ENCODE data around the gene C3AR1.

C3AR1 gene

DNA sequence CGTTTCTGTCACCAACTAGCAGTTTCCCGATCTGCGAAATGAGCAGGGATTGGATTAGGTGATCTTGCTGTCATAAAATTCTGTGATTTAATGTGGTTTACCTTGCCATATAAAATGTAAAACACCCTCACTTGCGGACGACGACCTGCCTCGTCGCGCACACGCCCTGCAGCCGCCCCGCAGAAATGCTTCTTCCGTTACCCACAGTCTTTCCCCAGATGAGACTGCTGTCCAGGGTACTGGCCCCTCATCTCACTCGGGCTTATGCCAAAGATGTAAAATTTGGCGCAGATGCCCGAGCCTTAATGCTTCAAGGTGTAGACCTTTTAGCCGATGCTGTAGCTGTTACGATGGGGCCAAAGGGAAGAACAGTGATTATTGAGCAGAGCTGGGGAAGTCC, 51.3 kb downstream of the C3AR1 start:
- no peak for DNase-seq (ENCODE audit: insufficient read length, low spot score)
- no peak for TF ChIP-seq SPI1 (IDR thresholded peaks at IDR 0.05; ENCODE audit: low read depth, low read length)
- TF ChIP-seq POLR2A (IDR thresholded peaks at IDR 0.05; ENCODE audit: low read depth, low read length), result no peak
- TF ChIP-seq POU2F2 (IDR thresholded peaks at IDR 0.05; ENCODE audit: low read depth, low read length), result no peak
- TF ChIP-seq TAF1 (IDR thresholded peaks at IDR 0.05; ENCODE audit: low read depth, low read length), result no peak
- no peak for TF ChIP-seq PAX5 (IDR thresholded peaks at IDR 0.05; ENCODE audit: insufficient read depth, low read length, severe bottlenecking)
- no peak for TF ChIP-seq POLR2AphosphoS5 (IDR thresholded peaks at IDR 0.05; ENCODE audit: low read depth, low read length)
- no peak for FAIRE-seq

DNA sequence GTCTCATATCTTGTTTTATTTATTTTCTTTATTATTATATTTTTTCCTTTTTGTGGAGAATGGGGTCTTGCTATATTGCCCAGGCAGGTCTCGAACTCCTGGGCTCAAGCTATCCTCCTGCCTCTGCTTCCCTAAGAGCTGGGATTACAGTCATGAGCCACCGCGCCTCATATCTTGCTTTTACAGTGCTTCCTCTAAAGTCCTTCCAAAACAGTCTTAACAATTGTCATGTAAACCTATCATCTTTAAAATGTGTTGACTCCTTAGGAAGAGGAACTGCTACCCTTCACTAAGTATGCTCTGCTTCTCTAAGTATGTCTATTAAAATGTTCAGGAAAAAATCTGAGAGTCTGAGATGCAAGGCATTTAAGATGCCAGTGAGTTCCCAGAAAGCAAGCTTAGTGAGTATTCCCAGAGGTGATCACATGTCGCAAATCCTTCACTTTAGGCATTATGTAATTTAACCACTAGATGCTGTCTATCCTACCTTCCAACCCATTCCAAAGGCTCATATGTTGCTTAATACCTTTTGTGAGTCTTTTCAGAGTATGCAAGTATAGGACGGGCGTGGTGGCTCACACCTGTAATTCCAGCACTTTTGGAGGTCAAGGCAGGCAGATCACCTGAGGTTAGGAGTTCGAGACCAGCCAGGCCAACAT, 53.4 kb downstream of the C3AR1 start:
- TF ChIP-seq POLR2A (IDR thresholded peaks at IDR 0.05; ENCODE audit: low read depth, low read length) (no peak), PAX5 (IDR thresholded peaks at IDR 0.05; ENCODE audit: insufficient read depth, low read length, severe bottlenecking) (no peak)
- no peak for FAIRE-seq
- no peak for DNase-seq (ENCODE audit: insufficient read length, low spot score)

DNA sequence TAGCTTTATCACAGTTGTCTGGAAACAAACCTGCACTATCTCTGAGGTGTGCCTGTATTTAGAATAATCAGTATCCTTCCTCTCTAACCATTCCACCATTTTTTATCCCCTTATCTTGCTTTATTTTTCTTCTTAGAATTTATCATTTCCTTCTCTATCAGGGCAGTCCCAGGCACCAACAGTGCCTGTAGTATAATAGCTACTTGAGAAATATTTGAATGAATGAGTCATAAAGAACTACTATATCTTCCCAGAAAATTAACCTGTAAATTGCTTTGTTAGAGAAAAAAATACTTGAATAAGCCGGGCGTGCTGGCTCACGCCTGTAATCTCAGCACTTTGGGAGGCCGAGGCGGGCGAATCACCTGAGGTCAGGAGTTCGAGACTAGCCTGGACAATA, 54.8 kb downstream of the C3AR1 start:
- DNase-seq (ENCODE audit: insufficient read length, low spot score) (no peak), FAIRE-seq (no peak)
- TF ChIP-seq PAX5 (IDR thresholded peaks at IDR 0.05; ENCODE audit: insufficient read depth, low read length, severe bottlenecking) (no peak), TAF1 (IDR thresholded peaks at IDR 0.05; ENCODE audit: low read depth, low read length) (no peak), SPI1 (IDR thresholded peaks at IDR 0.05; ENCODE audit: low read depth, low read length) (no peak), POLR2AphosphoS5 (IDR thresholded peaks at IDR 0.05; ENCODE audit: low read depth, low read length) (no peak)

Data from GM12891 (cell line).